ENCODE results near the gene CAPSL. TPM values are rescaled to one million over a fixed set of nuclear protein-coding genes. Genes with fewer than 3 reads are reported as not detected.

CAPSL gene
- total and polyA plus RNA-seq, 2 experiments from 2014 or later = 0.73 TPM; not detected in 1

GRCh38 chr5:35881758-35882157 lies 56.7 kb downstream of the CAPSL start:
- no peak overlapping the region for H2AFZ ChIP-seq
- no peaks in the 10 kb centered on the region for H3K36me3 Mint-ChIP-seq (ENCODE audit: low read depth)
- no peak overlapping the region for H3K27ac ChIP-seq (ENCODE audit: low read depth)
- H3K79me2 ChIP-seq (replicated peaks; ENCODE audit: insufficient read depth) = no peaks in the 10 kb centered on the region
- no peak for ATAC-seq
- H3K4me3 ChIP-seq = no peak overlapping the region
- H3K27me3 ChIP-seq (ENCODE audit: insufficient read depth) = no peaks in the 10 kb centered on the region
- no peak overlapping the region for H3K4me3 Mint-ChIP-seq
- no peaks in the 10 kb centered on the region for H4K20me1 ChIP-seq (replicated peaks; ENCODE audit: insufficient read depth)
- peaks cover 2% of the 10 kb centered on the region for H3K27me3 Mint-ChIP-seq (ENCODE audit: insufficient read depth, low read depth, poor library complexity)
- no peaks in the 10 kb centered on the region for H3K4me1 Mint-ChIP-seq
- no peaks in the 10 kb centered on the region for H3K4me1 ChIP-seq (ENCODE audit: insufficient read depth)
- TF ChIP-seq NANOG (IDR thresholded peaks at IDR 0.05; ENCODE audit: borderline replicate concordance) (no peak), ZNF331 (CRISPR knock-in tag; IDR thresholded peaks at IDR 0.05; ENCODE audit: low read depth) (no peak), CREB1 (CRISPR knock-in tag; IDR thresholded peaks at IDR 0.05; ENCODE audit: low read depth) (no peak), CTCF (conservative IDR thresholded peaks at IDR 0.05; ENCODE audit: low read depth in 2 of 2) (no peak), ZNF462 (CRISPR knock-in tag; IDR thresholded peaks at IDR 0.05) (no peak), ZNF114 (CRISPR knock-in tag; IDR thresholded peaks at IDR 0.05) (no peak), EZH2phosphoT487 (IDR thresholded peaks at IDR 0.05; ENCODE audit: unreplicated experiment) (no peak), STAT1 (IDR thresholded peaks at IDR 0.05; ENCODE audit: unreplicated experiment) (no peak)
- H3K36me3 ChIP-seq (ENCODE audit: insufficient read depth) = no peaks in the 10 kb centered on the region
- no peak overlapping the region for H3K27ac Mint-ChIP-seq
- no peak for DNase-seq (ENCODE audit: low spot score)
- no peaks in the 10 kb centered on the region for H3K9me3 Mint-ChIP-seq
- H3F3A ChIP-seq (replicated peaks; ENCODE audit: low read depth) = no peaks in the 10 kb centered on the region
- peaks cover 13% of the 10 kb centered on the region for H3K9me2 ChIP-seq (ENCODE audit: insufficient read depth)
- H3K4me2 ChIP-seq = no peak overlapping the region
